Keratinocyte (primary cell): ENCODE results near the gene HHATL.

ENCODE experiments used
- EZH2 ChIP-seq: IDR thresholded peaks from one replicate; pipeline ENCODE4 v1.6.1; 2012; ENCODE audit warnings: inconsistent platforms, mild to moderate bottlenecking, low read length, moderate library complexity
- TF ChIP-seq, protein P1 (sequence below), 3 experiments: IDR thresholded peaks in 1 of 3; conservative IDR thresholded peaks in 1 of 3; optimal IDR thresholded peaks in 1 of 3; 2 replicates in 2 of 3; 3 replicates in 1 of 3; pipeline versions ENCODE3 to v1.5.1; 2011; ENCODE audit warnings: low read length in 3 of 3, mild to moderate bottlenecking in 3 of 3, moderate library complexity in 2 of 3, control low read depth in 1 of 3, inconsistent platforms in 1 of 3; ENCODE audit not compliant: insufficient read depth in 2 of 3; ENCODE audit errors: extremely low read depth in 1 of 3

GRCh38 chr3:42658091-42658770, 44.4 kb downstream of the HHATL start:
- TF ChIP-seq, protein P1, sequence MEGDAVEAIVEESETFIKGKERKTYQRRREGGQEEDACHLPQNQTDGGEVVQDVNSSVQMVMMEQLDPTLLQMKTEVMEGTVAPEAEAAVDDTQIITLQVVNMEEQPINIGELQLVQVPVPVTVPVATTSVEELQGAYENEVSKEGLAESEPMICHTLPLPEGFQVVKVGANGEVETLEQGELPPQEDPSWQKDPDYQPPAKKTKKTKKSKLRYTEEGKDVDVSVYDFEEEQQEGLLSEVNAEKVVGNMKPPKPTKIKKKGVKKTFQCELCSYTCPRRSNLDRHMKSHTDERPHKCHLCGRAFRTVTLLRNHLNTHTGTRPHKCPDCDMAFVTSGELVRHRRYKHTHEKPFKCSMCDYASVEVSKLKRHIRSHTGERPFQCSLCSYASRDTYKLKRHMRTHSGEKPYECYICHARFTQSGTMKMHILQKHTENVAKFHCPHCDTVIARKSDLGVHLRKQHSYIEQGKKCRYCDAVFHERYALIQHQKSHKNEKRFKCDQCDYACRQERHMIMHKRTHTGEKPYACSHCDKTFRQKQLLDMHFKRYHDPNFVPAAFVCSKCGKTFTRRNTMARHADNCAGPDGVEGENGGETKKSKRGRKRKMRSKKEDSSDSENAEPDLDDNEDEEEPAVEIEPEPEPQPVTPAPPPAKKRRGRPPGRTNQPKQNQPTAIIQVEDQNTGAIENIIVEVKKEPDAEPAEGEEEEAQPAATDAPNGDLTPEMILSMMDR (optimal IDR thresholded peaks at IDR 0.05 in 1 of 3, IDR thresholded peaks at IDR 0.05 in 1 of 3, conservative IDR thresholded peaks at IDR 0.05 in 1 of 3; ENCODE audit: extremely low read depth in 1 of 3, insufficient read depth in 2 of 3, low read length in 3 of 3): no peak
- no peak for TF ChIP-seq EZH2
